GM21367 (cell line): ENCODE data around the gene AGAP3.
"Not testable (repeated sequence)": the region's sequence is repeated elsewhere in the genome, so short reads cannot be mapped to it uniquely, and the experiment has no call there.

Experiments used
- ATAC-seq: cut with Tn5 transposase; IDR thresholded peaks from one replicate; pipeline ENCODE4 v1.9.1; 2021; ENCODE audit not compliant: unreplicated experiment

Gene AGAP3

DNA sequence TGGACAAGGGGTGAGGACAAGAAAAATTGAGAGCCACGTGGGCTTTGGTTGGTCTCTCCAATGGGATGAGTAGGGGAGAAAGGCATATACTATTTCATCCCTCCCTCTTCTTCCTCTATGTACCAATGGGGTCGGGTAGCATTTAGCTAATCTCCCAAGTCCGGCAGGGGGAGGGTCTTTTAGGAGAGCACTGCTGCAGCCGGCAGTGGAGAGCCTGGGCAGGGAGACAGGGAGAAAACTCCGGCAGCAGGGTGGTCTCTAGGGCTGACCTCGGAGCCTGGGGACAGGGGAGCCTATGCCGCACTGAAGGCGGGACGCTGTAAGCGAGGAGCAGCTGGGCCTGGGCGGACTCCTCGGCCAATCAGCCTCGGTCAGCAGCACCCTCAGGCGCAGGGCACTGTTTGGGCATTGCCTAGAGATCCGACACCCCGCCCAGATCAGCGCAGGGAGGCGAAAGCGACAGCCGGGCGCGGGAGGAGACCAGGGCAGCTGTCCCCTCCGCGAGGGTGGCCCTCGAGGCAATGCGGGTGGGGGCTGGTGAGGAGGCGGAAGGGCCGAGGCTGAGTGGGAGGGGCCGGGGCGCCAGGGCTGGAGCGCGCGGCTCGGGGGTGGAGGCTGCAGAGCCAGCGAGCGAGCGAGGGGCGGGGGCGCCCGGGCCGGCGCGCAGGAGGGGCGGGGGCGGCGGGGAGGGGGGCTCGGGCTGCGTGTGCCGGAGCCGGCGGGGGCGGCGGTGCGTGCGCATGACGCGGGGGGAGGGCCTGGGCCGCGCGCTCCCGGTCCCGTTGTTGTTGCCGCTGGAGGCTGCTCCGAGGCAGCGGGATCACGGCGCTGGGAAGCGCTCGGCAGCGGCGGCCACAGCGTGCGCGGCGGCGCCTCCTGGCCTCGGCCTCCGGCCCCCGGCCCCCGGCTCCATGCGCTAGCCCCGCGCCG is at the start of gene AGAP3:
Gene AGAP3, plus strand, starts transcription at position 785 of the 930 bp plus-strand sequence. CDS start 267 bp downstream, outside the sequence.
- peak; percentile 39 for ATAC-seq

DNA sequence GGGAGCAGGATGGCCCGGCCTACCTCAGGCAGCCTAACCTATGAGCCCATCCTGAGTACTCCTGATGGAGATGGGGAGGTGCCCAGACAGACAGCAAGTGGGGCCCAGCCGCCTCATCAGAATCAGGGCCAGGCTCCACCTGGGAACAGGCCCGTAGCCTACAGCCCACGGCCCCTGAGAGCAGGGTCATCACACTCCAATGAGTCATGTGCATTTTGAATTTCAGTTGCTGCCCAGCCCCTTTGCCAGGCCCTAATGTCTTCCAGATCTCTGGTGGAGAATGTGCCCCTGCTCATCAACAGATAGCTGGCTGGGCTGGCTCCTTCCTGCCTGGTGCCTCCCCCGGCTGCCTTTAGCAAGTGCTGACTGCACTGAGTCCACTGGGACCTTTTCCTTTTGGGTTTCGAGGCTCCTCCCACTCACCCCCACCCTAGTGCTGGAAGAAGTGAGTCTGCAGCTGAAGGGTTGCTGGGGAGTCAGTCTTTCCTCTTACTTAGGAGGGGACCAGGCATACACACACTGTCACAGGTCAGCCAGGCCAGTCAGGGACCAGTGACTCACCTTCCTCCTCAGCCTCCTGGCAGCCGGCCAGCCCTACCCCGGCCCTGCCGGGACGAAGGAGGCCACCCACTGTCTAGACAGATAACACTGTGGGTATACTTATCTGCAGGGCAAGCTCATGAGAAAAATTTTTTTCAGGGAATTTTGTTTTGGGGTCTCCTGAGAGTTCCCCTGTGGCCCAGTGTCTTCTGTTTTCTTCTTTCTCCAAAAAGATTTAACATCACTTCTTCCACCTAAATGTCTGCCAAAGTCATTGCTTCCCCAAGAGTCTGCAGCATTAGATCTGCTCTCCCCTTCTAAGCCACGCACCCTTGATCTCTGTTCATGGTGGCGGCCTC is 47.1 kb upstream of the AGAP3 start:
- ATAC-seq: no peak

DNA sequence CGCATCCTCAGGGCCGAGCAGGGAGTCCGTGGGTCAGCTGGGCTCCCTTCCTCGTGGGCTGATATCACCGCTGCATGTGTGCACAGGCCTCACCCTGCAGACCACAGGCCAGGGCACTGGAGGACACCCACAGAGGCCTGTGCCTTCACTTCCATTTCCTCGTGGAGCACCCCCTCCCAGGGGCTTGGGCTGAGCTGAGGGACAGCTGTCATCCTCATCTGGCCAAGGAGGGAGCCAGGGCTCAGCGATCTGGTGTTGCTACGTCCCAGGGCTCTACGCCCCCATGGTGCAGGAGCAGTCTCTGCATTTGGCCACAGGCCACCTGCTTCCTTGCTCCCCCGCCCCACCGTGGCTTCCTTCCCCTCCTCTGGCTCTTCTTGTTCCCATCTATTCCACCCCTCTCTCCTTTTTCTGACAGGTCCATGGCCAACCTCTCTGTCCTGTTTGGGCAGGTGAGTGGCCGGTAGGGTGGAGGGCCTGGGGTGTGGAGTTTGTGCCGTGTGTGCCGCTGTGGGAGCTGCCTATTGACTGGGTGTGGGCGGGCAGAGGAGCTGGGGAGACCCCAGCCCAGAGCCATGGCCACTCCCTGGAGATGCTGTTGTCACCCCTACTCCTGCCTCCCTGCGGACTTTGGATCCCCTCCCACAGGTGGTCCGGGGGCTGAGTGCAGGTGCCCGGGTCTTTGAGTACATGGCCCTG is 46.3 kb upstream of the AGAP3 start:
- ATAC-seq: no peak

DNA sequence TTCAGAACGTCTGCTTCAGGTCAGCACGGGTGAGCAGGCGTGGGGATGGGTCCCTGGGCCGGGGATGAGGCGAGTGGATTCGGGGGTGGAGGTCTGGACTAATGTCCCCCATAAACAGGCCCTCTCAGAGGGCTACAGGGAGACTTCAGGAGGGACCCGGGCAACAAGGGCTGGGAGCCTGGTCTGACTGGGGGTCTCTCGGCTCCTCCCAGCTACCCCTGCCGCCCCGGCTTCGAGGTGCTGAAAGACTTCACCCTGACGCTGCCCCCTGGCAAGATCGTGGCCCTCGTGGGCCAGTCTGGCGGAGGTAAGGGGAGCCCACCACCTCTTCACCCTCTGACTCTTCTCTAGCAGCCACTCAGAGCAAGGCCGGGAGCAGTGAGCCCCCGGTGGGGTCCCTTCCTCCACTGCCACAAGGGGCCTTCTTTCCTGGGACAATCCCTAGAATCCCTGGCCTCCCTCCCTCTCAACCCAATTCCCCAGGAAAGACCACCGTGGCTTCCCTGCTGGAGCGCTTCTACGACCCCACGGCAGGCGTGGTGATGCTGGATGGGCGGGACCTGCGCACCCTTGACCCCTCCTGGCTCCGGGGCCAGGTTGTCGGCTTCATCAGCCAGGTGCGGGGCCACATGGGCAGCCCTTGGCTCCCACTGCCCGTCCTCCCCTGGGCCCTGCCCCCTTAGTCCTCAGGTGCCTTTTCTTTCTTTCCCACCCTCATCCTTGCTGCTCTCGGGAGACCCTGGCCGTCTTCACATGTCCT is 45.5 kb upstream of the AGAP3 start:
- no peak for ATAC-seq

DNA sequence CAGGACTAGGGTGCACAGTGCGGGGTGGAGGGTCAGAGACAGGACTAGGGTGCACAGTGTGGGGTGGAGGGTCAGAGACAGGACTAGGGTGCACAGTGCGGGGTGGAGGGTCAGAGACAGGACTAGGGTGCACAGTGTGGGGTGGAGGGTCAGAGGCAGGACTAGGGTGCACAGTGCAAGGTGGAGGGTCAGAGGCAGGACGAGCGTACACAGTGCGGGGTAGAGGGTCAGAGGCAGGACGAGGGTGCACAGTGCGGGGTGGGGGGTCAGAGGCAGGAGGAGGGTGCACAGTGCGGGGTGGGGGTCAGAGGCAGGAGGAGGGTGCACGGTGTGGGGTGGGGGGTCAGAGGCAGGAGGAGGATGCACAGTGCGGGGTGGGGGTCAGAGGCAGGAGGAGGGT is 42.8 kb upstream of the AGAP3 start:
- ATAC-seq: not testable (repeated sequence)

DNA sequence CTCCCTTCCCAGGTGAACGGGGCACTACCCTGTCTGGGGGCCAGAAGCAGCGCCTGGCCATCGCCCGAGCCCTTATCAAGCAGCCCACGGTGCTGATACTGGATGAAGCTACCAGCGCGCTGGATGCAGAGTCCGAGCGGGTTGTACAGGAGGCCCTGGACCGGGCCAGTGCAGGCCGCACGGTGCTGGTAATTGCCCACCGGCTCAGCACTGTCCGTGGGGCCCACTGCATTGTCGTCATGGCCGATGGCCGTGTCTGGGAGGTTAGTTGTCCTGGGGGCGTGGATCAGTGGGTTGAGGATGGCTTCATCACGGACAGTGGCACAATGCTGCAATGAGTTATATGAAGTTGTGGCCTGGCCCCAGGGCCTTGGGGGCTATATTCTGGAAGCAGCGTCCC is 42.3 kb upstream of the AGAP3 start:
- ATAC-seq: no peak

DNA sequence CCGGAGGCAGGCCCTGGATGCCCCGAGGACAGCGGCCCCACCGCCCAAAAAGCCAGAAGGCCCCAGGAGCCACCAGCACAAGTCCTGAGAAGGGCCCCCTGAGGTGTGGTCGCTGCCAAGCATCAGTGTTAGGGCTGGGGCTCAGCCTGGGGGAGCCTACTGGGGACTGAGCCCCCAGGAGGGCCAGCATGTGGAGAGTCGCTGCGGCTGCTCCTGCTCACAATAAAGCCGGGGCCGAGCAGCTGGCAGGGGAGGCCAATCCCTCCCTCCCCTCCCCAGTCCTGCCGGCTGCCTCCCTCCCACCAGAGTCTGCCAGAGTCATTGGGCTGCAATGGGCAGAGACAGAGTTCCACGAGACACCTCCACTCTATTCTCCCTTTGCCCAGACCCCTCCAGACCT is 41.0 kb upstream of the AGAP3 start:
- no peak for ATAC-seq

DNA sequence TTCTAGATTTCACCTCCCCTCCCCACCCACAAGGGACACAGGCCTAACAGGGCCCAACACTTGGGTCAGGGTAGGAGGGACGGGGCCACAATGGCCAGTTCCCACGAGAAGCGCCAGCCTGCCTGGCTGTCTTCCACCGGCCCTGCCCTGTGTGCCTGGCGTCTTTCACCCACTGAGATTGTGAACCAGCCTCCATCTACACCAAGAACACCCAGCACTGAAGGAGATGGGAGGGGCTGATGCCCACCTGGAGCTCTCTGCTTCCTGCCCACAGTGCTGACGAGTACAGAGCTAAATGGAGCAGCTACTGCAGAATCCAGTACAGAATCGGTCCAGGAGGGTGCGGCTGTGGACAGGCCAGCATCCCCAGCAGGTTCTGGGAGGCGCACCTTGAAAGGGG is 40.3 kb upstream of the AGAP3 start:
- no peak for ATAC-seq

DNA sequence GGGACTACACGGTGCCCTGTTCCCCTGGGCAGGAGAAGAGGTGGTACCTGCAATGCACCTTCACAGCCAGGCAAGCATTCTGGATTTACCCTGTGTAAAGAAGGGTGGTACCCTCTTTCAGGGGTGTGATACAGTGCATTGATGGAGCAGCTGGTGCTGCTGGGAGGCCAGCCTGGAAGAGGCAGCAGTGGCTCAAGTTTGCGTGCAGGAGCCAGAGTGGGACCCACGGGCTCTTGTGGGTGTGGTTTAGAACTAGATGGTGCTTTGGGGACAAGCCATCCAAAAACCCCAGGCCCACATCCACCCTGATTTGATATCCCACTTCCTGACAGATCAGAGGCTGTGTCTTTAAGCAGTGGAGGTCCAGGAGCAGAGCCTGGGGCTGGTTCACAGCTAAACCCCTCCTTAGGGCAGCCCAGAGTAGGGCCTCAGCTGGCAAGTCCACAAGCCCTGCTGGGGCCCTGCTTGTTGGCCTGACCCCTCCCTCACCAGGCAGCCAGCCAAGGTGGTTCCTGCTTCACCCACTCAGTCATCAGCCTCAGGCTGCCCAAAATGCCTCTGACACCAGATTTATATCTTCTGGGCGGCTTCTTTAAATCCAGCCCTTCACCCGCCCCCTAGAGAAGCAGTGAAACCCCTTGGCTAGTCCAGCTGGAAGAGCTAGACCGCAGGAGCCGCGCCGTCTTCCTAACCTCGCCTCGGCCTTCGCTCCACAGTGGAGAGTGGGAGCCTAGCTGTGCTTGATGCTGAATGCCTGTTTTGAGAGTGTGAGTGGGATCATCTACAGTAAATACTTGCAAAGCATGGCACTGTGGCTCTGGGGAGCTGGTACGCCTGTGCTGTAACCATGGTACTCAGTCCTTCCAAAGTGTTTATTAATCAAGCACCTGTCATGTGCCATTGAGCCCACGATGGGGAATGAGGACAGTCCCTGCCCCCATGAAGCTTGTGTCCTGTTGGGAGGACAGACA is 39.4 kb upstream of the AGAP3 start:
- ATAC-seq: no peak

DNA sequence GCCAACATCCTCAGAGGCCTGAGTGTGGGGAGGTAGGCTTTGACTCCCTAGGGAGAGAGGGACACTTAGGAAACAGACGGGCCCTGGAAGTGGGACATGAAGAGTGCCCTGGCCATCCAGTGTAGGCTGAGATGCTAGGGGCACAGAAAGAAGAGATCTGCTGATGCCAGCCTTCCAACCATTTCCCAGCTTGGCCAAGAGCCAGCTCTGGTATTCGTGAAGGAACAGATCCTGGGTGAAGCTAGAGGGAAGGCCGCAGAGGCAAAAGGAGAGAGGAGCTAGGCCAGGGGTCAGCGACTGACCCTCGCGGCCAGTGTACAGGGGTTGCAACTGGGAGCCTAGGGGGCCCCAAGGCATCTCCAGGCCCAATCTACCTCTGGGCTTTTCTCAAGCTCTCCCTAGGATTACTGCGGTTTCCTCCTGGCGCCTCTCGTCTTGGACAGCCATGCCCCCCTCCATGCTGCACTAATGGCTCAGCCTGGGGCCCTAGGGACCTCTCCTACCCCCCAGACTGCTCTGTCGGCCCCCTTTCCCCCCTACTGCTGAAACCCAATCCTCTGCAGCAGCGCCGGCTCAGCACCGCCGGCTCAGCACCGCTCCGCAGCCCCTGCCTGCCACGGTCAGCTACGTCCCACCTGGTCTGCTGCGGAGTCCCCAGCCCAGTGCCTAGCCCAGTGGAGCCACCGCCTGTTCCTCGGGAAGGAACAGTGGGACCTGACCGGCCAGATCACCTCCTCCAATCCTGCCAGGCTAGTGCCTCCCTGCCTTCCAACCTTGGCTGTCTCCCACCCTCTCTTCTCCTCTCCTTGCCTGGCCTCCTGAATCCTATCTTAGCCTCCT is 38.1 kb upstream of the AGAP3 start, which contains the start of gene ASIC3:
Gene ASIC3, plus strand, starts transcription at position 556 of the 840 bp plus-strand sequence. CDS start 355 bp downstream, outside the sequence.
- no peak for ATAC-seq

DNA sequence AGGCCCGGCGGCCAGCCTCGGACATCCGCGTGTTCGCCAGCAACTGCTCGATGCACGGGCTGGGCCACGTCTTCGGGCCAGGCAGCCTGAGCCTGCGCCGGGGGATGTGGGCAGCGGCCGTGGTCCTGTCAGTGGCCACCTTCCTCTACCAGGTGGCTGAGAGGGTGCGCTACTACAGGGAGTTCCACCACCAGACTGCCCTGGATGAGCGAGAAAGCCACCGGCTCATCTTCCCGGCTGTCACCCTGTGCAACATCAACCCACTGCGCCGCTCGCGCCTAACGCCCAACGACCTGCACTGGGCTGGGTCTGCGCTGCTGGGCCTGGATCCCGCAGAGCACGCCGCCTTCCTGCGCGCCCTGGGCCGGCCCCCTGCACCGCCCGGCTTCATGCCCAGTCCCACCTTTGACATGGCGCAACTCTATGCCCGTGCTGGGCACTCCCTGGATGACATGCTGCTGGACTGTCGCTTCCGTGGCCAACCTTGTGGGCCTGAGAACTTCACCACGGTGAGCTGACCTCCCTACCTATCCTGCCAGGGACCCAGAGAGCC is 37.3 kb upstream of the AGAP3 start:
- ATAC-seq: no peak

DNA sequence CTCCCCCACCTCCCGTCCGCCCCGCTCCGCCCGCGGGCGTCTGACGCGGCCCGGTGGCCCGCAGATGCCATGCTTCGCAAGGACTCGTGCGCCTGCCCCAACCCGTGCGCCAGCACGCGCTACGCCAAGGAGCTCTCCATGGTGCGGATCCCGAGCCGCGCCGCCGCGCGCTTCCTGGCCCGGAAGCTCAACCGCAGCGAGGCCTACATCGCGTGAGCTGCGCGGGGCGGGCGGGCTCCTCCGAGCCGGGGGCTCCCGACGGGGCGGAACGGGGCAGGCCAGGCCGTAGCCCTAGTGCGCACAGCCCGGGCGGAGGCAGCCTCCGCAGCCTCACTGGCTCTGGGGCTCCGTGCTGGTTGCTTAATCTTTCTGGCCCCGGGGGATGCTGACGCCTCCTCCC is 35.2 kb upstream of the AGAP3 start:
- ATAC-seq: no peak

DNA sequence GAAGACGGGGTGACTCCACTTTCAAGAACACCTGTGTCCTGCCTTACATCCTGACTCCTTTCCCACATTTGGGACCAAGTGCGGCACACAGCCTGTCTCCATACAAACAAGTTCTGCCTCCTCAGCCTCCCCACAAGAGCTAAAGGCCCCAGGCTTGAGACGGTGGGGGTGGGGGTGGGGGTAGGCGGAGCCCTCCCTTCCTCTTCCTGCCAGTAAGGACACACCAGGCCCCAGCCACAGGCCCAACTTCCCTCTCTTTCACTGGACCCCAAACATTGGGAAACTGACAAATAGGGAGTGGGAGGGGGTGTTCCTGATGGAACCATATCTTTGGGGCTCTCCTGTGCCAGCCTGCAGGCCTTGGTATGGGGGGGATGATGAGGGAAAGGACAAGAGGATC is 33.2 kb upstream of the AGAP3 start:
- ATAC-seq: no peak

DNA sequence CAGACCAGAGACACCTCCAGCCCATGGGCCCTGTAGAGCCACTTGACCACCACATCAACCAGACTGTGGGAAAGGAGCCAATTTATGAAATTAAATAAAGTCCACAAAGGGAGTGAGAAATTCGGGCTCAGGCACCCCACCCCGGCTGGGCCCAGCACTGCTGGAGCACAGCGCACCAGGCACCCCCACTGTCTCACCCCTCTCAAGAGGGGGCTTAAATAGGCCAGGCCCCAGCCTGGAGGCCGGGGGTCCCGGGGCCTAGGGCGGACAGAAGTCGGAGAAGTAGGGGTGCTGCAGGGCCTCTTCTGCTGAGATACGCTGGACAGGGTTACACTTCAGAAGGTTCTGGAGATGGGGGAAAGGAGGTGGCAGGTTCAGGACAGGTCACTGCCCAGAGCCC is 32.5 kb upstream of the AGAP3 start:
- no peak for ATAC-seq

DNA sequence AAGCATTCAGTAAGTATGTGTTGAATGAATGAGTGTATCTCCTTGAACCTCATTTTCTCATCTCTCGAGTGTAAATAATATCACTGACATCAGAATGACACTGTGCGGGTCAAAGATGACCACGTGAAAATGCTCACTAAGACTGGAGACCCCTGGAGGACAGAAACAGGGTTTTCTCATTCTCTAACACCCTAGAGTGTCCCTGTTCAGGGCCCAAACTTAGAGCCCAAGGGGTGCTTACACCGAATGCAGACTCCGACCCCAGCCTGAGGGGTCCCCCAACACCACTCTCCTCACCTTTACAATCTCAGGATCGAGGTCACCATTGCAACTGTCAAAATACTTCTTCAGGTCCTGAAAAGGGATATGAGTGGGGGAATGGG is 30.0 kb upstream of the AGAP3 start:
- no peak for ATAC-seq

DNA sequence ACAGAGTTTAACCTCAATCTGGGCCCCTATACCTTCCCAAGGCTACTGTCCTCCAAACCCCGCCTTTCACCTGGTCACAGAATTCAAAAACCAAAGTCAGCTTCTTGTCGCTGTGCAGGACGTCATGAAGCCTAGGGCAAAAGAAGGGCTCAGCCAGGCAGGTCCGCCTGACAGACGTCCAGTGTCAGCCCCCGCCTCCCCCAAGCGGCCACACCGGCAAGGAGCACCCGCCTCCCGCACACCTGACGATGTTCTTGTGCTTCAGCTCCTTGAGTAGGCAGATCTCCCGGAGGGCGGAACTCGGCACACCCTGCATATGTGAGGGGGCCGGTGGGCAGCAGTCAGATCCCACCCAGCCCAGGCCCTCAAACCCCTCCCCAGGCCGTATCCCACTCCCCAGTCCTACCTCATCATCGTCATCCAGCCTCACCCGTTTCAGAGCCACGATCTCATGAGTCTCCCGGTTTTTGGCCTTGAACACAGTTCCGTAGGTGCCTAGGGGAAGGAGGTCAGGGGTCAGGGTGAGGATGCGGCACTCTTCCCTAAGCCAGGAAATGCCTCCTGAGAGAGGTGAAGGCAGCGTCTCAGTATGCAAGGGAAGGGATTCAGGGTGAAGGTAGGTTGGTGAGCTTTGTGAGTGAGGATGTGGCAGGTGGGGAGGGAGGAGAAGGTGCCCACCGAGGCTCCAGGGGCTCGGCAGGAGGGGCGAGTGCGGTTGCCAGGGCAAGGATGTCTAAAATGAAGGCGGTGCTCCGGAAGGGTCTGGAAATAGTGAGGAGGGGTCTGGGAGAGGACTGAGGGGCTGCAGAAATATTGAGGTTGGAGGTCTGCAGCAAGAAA is 29.4 kb upstream of the AGAP3 start:
- ATAC-seq: no peak

DNA sequence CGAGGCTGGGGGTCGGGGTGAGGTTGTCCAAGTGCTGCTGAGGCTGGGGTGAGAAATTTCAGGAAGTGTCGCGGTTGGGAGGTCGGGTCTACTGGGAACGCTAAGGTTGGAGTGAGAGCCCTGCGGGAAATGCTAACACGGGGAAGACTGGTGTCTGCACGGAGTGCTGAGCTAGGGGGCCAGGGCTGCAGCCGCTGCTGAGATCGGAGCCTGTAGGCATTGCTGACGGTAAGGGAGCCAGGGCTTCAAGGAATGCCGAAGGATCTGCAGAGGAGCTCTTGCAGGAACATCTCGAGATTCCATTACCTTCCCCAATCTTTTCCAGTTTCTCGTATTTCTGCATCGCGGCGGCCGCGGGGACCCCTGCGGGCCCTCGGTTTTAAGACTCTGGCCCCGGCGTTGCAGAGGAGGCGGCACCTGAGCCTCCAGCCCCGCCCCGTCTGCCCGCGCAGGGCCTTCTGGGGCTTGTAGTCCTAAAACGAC is 28.7 kb upstream of the AGAP3 start, which contains the start of gene CDK5:
Gene CDK5, minus strand, starts transcription at position 392 of the 483 bp plus-strand sequence. Its CDS starts 49 bp downstream, at position 343.
- peak; percentile 9 for ATAC-seq
